H9 (cell line): Measurements from ENCODE around the gene AKAP1. TPM values are rescaled to one million over a fixed set of nuclear protein-coding genes. Genes with fewer than 3 reads are reported as not detected.

Experiments
- DNase-seq: peaks from one replicate; pipeline ENCODE4 v3.0.0-alpha.2; 2017
- H2AFZ ChIP-seq: one replicate; pipeline ENCODE4 v1.6.1; 2013; ENCODE audit warnings: mild to moderate bottlenecking, low read length, control low read depth, moderate library complexity
- H2AK5ac ChIP-seq: 2 replicates; pipeline ENCODE4 v1.6.1; 2013; ENCODE audit warnings: low read length, control low read depth, mixed read lengths; ENCODE audit not compliant: insufficient read length
- H2BK120ac ChIP-seq: one replicate; pipeline ENCODE4 v1.6.1; 2013; ENCODE audit warnings: low read depth, mild to moderate bottlenecking, low read length, control low read depth, inconsistent platforms; ENCODE audit not compliant: poor library complexity, severe bottlenecking
- H2BK12ac ChIP-seq: 2 replicates; pipeline ENCODE4 v1.6.1; 2013; ENCODE audit warnings: low read length, control low read depth, mixed read lengths, low read depth; ENCODE audit not compliant: insufficient read length
- H2BK15ac ChIP-seq: 2 replicates; pipeline ENCODE4 v1.6.1; 2013; ENCODE audit warnings: low read depth, low read length, control low read depth
- H2BK20ac ChIP-seq: one replicate; pipeline ENCODE4 v1.6.1; 2013; ENCODE audit warnings: low read depth, mild to moderate bottlenecking, low read length, control low read depth, inconsistent platforms; ENCODE audit not compliant: poor library complexity, severe bottlenecking
- H2BK5ac ChIP-seq: 2 replicates; pipeline ENCODE4 v1.6.1; 2013; ENCODE audit warnings: low read length, control low read depth, mixed read lengths; ENCODE audit not compliant: insufficient read length
- H3K14ac ChIP-seq: 2 replicates; pipeline ENCODE4 v1.6.1; 2013; ENCODE audit warnings: low read length, control low read depth; ENCODE audit not compliant: insufficient read depth
- H3K18ac ChIP-seq: 2 replicates; pipeline ENCODE4 v1.6.1; 2013; ENCODE audit warnings: low read depth, mild to moderate bottlenecking, mixed read lengths, low read length, control low read depth; ENCODE audit not compliant: insufficient read length
- H3K23ac ChIP-seq: 2 replicates; pipeline ENCODE4 v1.6.1; 2013; ENCODE audit warnings: low read length, control low read depth, mixed read lengths, low read depth; ENCODE audit not compliant: insufficient read length
- H3K23me2 ChIP-seq: 2 replicates; pipeline ENCODE4 v1.6.1; 2013; ENCODE audit warnings: low read depth, mild to moderate bottlenecking, mixed read lengths, low read length, control low read depth; ENCODE audit not compliant: insufficient read length, poor library complexity, severe bottlenecking
- H3K27ac ChIP-seq: 2 replicates; pipeline ENCODE4 v1.5.1; 2013; ENCODE audit warnings: low read length, control low read depth, mixed read lengths, low read depth; ENCODE audit not compliant: insufficient read length
- H3K27me3 ChIP-seq: 2 replicates; pipeline ENCODE4 v1.6.1; 2013; ENCODE audit warnings: low read length, control low read depth, inconsistent platforms; ENCODE audit not compliant: insufficient read depth
- H3K4ac ChIP-seq: 2 replicates; pipeline ENCODE4 v1.6.1; 2013; ENCODE audit warnings: low read depth, mild to moderate bottlenecking, control low read depth, inconsistent platforms, low read length, moderate library complexity
- H3K4me1 ChIP-seq: 2 replicates; pipeline ENCODE4 v1.6.1; 2013; ENCODE audit warnings: low read length, control low read depth, inconsistent platforms; ENCODE audit not compliant: insufficient read depth
- H3K4me2 ChIP-seq: 2 replicates; pipeline ENCODE4 v1.6.1; 2013; ENCODE audit warnings: low read length, control low read depth, mixed read lengths; ENCODE audit not compliant: insufficient read length, insufficient read depth
- H3K56ac ChIP-seq: 2 replicates; pipeline ENCODE4 v1.6.1; 2013; ENCODE audit warnings: low read depth, mild to moderate bottlenecking, mixed read lengths, low read length, control low read depth; ENCODE audit not compliant: insufficient read length
- H3K79me1 ChIP-seq: 2 replicates; pipeline ENCODE4 v1.6.1; 2013; ENCODE audit warnings: low read depth, mild to moderate bottlenecking, moderate library complexity, low read length, control low read depth, inconsistent platforms; ENCODE audit not compliant: insufficient read depth, poor library complexity, severe bottlenecking
- H3K79me2 ChIP-seq: 2 replicates; pipeline ENCODE4 v1.6.1; 2013; ENCODE audit warnings: low read length, control low read depth, inconsistent platforms; ENCODE audit not compliant: insufficient read depth
- H3K9ac ChIP-seq: 2 replicates; pipeline ENCODE4 v1.6.1; 2013; ENCODE audit warnings: low read length, control low read depth, mixed read lengths; ENCODE audit not compliant: insufficient read length; ENCODE audit errors: extremely low read depth
- H3K9me3 ChIP-seq: one replicate; pipeline ENCODE4 v1.6.1; 2013; ENCODE audit warnings: low read depth, low read length, inconsistent platforms; ENCODE audit not compliant: control insufficient read depth
- H3T11ph ChIP-seq: one replicate; pipeline ENCODE4 v1.6.1; 2013; ENCODE audit warnings: mild to moderate bottlenecking, low read length, control low read depth, inconsistent platforms
- H4K20me1 ChIP-seq: one replicate; pipeline ENCODE4 v1.6.1; 2013; ENCODE audit not compliant: control insufficient read depth, insufficient read length, insufficient read depth
- H4K5ac ChIP-seq: 2 replicates; pipeline ENCODE4 v1.6.1; 2013; ENCODE audit warnings: low read depth, mild to moderate bottlenecking, mixed read lengths, low read length, control low read depth; ENCODE audit not compliant: insufficient read length
- H4K8ac ChIP-seq: replicated peaks from 2 replicates; pipeline ENCODE4 v1.6.1; 2013; ENCODE audit warnings: low read length, control low read depth, mixed read lengths, low read depth; ENCODE audit not compliant: insufficient read length
- H4K91ac ChIP-seq: 2 replicates; pipeline ENCODE4 v1.6.1; 2013; ENCODE audit warnings: low read depth, mild to moderate bottlenecking, moderate library complexity, mixed read lengths, low read length, control low read depth; ENCODE audit not compliant: insufficient read length
- H3K27ac Mint-ChIP-seq, 3 experiments: 2 replicates in 2 of 3; 3 replicates in 1 of 3; pipeline ENCODE4 v1.8.0; 2020 to 2021; ENCODE audit warnings: mixed read lengths in 3 of 3, mild to moderate bottlenecking in 1 of 3, moderate library complexity in 1 of 3
- H3K27me3 Mint-ChIP-seq: 2 replicates; pipeline ENCODE4 v1.8.0; 2021; ENCODE audit warnings: low read depth, mild to moderate bottlenecking, moderate library complexity, mixed read lengths
- H3K36me3 Mint-ChIP-seq, 3 experiments: 2 replicates in 2 of 3; 3 replicates in 1 of 3; pipeline ENCODE4 v1.8.0; 2020 to 2021; ENCODE audit warnings: low read depth in 3 of 3, mixed read lengths in 3 of 3; ENCODE audit not compliant: insufficient read depth in 1 of 3
- H3K4me1 Mint-ChIP-seq, 2 experiments: 2 replicates each; pipeline ENCODE4 v1.8.0; 2020; ENCODE audit warnings: mixed read lengths in 2 of 2
- H3K4me3 Mint-ChIP-seq, 2 experiments: 2 replicates in 1 of 2; 3 replicates in 1 of 2; pipeline ENCODE4 v1.8.0; 2020 to 2021; ENCODE audit warnings: mild to moderate bottlenecking in 2 of 2, mixed read lengths in 2 of 2, moderate library complexity in 1 of 2
- H3K9me3 Mint-ChIP-seq, 2 experiments: 2 replicates in 1 of 2; 3 replicates in 1 of 2; pipeline ENCODE4 v1.8.0; 2020; ENCODE audit warnings: mild to moderate bottlenecking in 2 of 2, mixed read lengths in 2 of 2, moderate library complexity in 1 of 2
- WGBS: extraction: QIAGEN DNeasy Blood & Tissue Kit; methylation state at CpG from one replicate; pipeline ENCODE4 v1.1.7; 2013; ENCODE audit warnings: missing lambda C conversion rate, low lambda C conversion rate, mixed read lengths; ENCODE audit not compliant: insufficient read length; ENCODE audit errors: extremely low coverage; 5-methylcytosine and 5-hydroxymethylcytosine counted together
- total RNA-seq: library from RNA; stranded (reverse); gene quantifications from 2 replicates; pipeline ENCODE4 v1.2.1, GENCODE V29; 2021
- TF ChIP-seq, protein P1 (sequence below): fragments of 200-600 bp; sonication (generic); conservative IDR thresholded peaks from 3 replicates; pipeline ENCODE4 v1.8.0; 2021; ENCODE audit warnings: antibody characterized with exemption, mild to moderate bottlenecking

Gene AKAP1
- total RNA-seq, 1 experiment from 2014 or later, result 61.2 TPM

DNA sequence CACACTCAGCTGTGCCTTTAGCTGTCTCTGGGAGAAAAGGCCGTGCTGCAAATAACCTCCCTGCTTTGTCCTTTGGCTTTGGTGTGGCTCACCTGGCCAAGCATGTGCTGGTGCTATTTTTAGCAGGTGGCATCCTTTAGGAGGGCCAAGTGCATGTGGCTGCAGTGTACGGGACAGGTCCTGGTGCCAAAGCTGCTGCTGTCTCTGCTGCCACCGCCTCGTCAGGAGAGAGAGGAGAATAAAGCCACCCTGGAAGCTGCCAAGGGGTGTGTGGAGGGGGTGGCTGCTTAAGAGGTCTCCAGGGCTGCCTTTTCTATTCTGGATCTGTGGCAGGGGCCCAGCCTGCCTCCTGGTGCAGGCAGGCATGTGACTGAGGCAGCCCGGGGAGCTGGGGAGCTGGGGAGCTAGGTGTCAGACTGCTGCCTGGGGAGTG is 6.2 kb downstream of the AKAP1 start:
- H3K9me3 Mint-ChIP-seq, result no peaks in the 10 kb centered on the region
- H3K79me2 ChIP-seq, result peaks cover 65% of the 10 kb centered on the region; the same call in 1 of the 2 replicates
- H3K36me3 Mint-ChIP-seq, result peaks cover 3 to 4% (median 3%) of the 10 kb centered on the region in 3 experiments; a peak in 4 of 7 replicates

More for the DNA sequence above, 6.2 kb downstream of the AKAP1 start:
- no peak overlapping the region for H3K9ac ChIP-seq
- H3K9me3 ChIP-seq, result no peaks in the 10 kb centered on the region
- H4K20me1 ChIP-seq, result peaks cover 4% of the 10 kb centered on the region
- no peak overlapping the region for H3K23ac ChIP-seq
- H3K27me3 ChIP-seq, result no peaks in the 10 kb centered on the region
- no peak overlapping the region for H4K8ac ChIP-seq
- Mint-ChIP-seq H3K27ac (no peak overlapping the region), H3K4me1 (peaks cover 78 to 82% of the 10 kb centered on the region in 2 experiments), H3K27me3 (peaks cover 1% of the 10 kb centered on the region; the same call in 1 of the 2 replicates), H3K4me3 (no peak overlapping the region; a peak in 1 of 5 replicates)
- H3K4me2 ChIP-seq, result no peak overlapping the region
- no peak overlapping the region for H2BK20ac ChIP-seq
- no peak overlapping the region for H3K4ac ChIP-seq
- H3K14ac ChIP-seq, result no peak overlapping the region
- no CpG with 5 or more reads among the region's 5 CpGs for WGBS
- H2BK120ac ChIP-seq, result no peak overlapping the region
- H4K91ac ChIP-seq, result no peak overlapping the region
- TF ChIP-seq, protein P1, sequence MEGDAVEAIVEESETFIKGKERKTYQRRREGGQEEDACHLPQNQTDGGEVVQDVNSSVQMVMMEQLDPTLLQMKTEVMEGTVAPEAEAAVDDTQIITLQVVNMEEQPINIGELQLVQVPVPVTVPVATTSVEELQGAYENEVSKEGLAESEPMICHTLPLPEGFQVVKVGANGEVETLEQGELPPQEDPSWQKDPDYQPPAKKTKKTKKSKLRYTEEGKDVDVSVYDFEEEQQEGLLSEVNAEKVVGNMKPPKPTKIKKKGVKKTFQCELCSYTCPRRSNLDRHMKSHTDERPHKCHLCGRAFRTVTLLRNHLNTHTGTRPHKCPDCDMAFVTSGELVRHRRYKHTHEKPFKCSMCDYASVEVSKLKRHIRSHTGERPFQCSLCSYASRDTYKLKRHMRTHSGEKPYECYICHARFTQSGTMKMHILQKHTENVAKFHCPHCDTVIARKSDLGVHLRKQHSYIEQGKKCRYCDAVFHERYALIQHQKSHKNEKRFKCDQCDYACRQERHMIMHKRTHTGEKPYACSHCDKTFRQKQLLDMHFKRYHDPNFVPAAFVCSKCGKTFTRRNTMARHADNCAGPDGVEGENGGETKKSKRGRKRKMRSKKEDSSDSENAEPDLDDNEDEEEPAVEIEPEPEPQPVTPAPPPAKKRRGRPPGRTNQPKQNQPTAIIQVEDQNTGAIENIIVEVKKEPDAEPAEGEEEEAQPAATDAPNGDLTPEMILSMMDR, result no peak
- H3K23me2 ChIP-seq, result peaks cover 4% of the 10 kb centered on the region
- H2BK15ac ChIP-seq, result no peak overlapping the region
- DNase-seq, result no peak
- H3T11ph ChIP-seq, result no peak overlapping the region
- H4K5ac ChIP-seq, result no peak overlapping the region
- no peak overlapping the region for H2BK12ac ChIP-seq
- no peak overlapping the region for H2BK5ac ChIP-seq
- H2AK5ac ChIP-seq, result no peak overlapping the region
- peaks cover 9% of the 10 kb centered on the region for H3K79me1 ChIP-seq
- H2AFZ ChIP-seq, result no peak overlapping the region
- H3K4me1 ChIP-seq, result peaks cover 26% of the 10 kb centered on the region
- H3K27ac ChIP-seq, result no peak overlapping the region
- H3K18ac ChIP-seq, result no peak overlapping the region
- no peak overlapping the region for H3K56ac ChIP-seq
